ENCODE results near the gene OOSP4A. TPM values are rescaled to one million over a fixed set of nuclear protein-coding genes. Genes with fewer than 3 reads are reported as not detected.

Gene OOSP4A
- total RNA-seq, 1 donor from 2014 or later: not detected

- DNase-seq (no peak), ATAC-seq (ENCODE audit: low read depth) (no peak)
- intact Hi-C loops (cut with micrococcal nuclease): no loop called here
- Mint-ChIP-seq H3K36me3 (ENCODE audit: low read depth) (no peaks in the 10 kb centered on the region), H3K4me1 (no peaks in the 10 kb centered on the region), H3K27ac (no peak overlapping the region), H3K9me3 (no peaks in the 10 kb centered on the region), H3K27me3 (peaks cover 10% of the 10 kb centered on the region), H3K4me3 (no peak overlapping the region)
- ChIA-PET POLR2A (no interaction called here), CTCF (no interaction called here)
- TF ChIP-seq, protein P1, sequence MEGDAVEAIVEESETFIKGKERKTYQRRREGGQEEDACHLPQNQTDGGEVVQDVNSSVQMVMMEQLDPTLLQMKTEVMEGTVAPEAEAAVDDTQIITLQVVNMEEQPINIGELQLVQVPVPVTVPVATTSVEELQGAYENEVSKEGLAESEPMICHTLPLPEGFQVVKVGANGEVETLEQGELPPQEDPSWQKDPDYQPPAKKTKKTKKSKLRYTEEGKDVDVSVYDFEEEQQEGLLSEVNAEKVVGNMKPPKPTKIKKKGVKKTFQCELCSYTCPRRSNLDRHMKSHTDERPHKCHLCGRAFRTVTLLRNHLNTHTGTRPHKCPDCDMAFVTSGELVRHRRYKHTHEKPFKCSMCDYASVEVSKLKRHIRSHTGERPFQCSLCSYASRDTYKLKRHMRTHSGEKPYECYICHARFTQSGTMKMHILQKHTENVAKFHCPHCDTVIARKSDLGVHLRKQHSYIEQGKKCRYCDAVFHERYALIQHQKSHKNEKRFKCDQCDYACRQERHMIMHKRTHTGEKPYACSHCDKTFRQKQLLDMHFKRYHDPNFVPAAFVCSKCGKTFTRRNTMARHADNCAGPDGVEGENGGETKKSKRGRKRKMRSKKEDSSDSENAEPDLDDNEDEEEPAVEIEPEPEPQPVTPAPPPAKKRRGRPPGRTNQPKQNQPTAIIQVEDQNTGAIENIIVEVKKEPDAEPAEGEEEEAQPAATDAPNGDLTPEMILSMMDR (IDR thresholded peaks at IDR 0.05): no peak
Measured at GRCh38 chr11:59962107-59962482, 1.7 kb upstream of the OOSP4A start.

GRCh38 chr11:59965424-59965823 lies 1.6 kb downstream of the OOSP4A start:
- H3K36me3 Mint-ChIP-seq (ENCODE audit: low read depth): no peaks in the 10 kb centered on the region
- no peak for ATAC-seq (ENCODE audit: low read depth)
- POLR2A ChIA-PET: no interaction called here
- TF ChIP-seq, protein P1 (IDR thresholded peaks at IDR 0.05): no peak
- DNase-seq: no peak
- H3K9me3 Mint-ChIP-seq: no peaks in the 10 kb centered on the region
- intact Hi-C loops (cut with micrococcal nuclease): no loop called here
- peaks cover 6% of the 10 kb centered on the region for H3K27me3 Mint-ChIP-seq
- H3K4me3 Mint-ChIP-seq: no peak overlapping the region
- no peak overlapping the region for H3K27ac Mint-ChIP-seq
- CTCF ChIA-PET: no interaction called here
- H3K4me1 Mint-ChIP-seq: no peaks in the 10 kb centered on the region

GRCh38 chr11:59966201-59966600 lies 2.4 kb downstream of the OOSP4A start:
- Mint-ChIP-seq H3K27ac (no peak overlapping the region), H3K4me3 (no peak overlapping the region), H3K27me3 (peaks cover 6% of the 10 kb centered on the region), H3K36me3 (ENCODE audit: low read depth) (no peaks in the 10 kb centered on the region), H3K9me3 (no peaks in the 10 kb centered on the region), H3K4me1 (no peaks in the 10 kb centered on the region)
- ChIA-PET CTCF (no interaction called here), POLR2A (interaction anchor here (0.7 kb wide), 1 partner anchor 117 kb away, joined by 4 read pairs; no protein-coding TSS in a partner anchor)
- ATAC-seq (ENCODE audit: low read depth): no peak
- intact Hi-C loops (cut with micrococcal nuclease): no loop called here
- TF ChIP-seq, protein P1 (IDR thresholded peaks at IDR 0.05): no peak
- DNase-seq: no peak

GRCh38 chr11:59967677-59968394 lies 4.0 kb downstream of the OOSP4A start:
- TF ChIP-seq, protein P1 (IDR thresholded peaks at IDR 0.05): no peak
- Mint-ChIP-seq H3K4me3 (no peak overlapping the region), H3K4me1 (no peaks in the 10 kb centered on the region), H3K27ac (no peak overlapping the region), H3K9me3 (no peaks in the 10 kb centered on the region), H3K27me3 (peaks cover 6% of the 10 kb centered on the region), H3K36me3 (ENCODE audit: low read depth) (no peaks in the 10 kb centered on the region)
- POLR2A ChIA-PET: no interaction called here
- CTCF ChIA-PET: no interaction called here
- intact Hi-C loops (cut with micrococcal nuclease): no loop called here
- DNase-seq (no peak), ATAC-seq (ENCODE audit: low read depth) (no peak)

GRCh38 chr11:59968395-59968783 lies 4.6 kb downstream of the OOSP4A start:
- CTCF ChIA-PET: no interaction called here
- no peaks in the 10 kb centered on the region for H3K36me3 Mint-ChIP-seq (ENCODE audit: low read depth)
- intact Hi-C loops (cut with micrococcal nuclease): no loop called here

More at GRCh38 chr11:59968395-59968783, 4.6 kb downstream of the OOSP4A start:
- ATAC-seq (ENCODE audit: low read depth) (no peak), DNase-seq (no peak)
- Mint-ChIP-seq H3K9me3 (no peaks in the 10 kb centered on the region), H3K4me3 (no peak overlapping the region), H3K27me3 (peaks cover 6% of the 10 kb centered on the region), H3K27ac (no peak overlapping the region), H3K4me1 (no peaks in the 10 kb centered on the region)
- TF ChIP-seq, protein P1 (IDR thresholded peaks at IDR 0.05): no peak
- POLR2A ChIA-PET: no interaction called here
